LHCN-M2 (cell line): ENCODE data around the gene PTPN2. TPM values are rescaled to one million over a fixed set of nuclear protein-coding genes. Genes with fewer than 3 reads are reported as not detected.
"Not testable (repeated sequence)": the region's sequence is repeated elsewhere in the genome, so short reads cannot be mapped to it uniquely, and the experiment has no call there.

ENCODE experiments used
- DNase-seq: peaks from one replicate; pipeline ENCODE4 v3.0.0-alpha.2; 2012; ENCODE audit warnings: low read depth
- total RNA-seq: library from RNA; depleted of rRNA; stranded (reverse); fragments of >200 nt; gene quantifications from 2 replicates; pipeline ENCODE4 v1.2.3, GENCODE V29; 2014

The PTPN2 gene
- total RNA-seq, 1 experiment from 2014 or later, result 40.2 TPM

DNA sequence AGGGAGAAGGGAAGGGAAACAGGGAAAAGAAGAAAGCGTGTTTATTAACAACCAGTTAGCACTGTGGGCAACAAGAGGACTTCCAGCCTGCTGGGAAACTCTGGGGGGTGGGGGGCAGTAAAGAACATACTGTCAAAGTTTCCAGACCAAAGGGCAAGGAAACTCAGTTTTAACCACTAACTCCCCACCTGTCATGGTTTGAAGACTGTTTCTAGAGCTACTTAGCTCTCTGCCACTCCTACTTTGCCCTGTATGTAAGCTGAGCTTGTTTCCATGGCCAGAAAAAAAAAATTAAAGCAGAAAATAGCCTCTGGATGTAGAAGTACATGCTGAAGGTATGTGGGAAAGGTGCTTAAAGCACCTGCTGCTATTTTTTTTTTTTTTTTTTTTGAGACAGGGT lies 11.0 kb upstream of the PTPN2 start:
- DNase-seq, result no peak

- DNase-seq, result no peak
These were observed 7.5 kb upstream of the PTPN2 start for GRCh38 chr18:12891561-12891960.

DNA sequence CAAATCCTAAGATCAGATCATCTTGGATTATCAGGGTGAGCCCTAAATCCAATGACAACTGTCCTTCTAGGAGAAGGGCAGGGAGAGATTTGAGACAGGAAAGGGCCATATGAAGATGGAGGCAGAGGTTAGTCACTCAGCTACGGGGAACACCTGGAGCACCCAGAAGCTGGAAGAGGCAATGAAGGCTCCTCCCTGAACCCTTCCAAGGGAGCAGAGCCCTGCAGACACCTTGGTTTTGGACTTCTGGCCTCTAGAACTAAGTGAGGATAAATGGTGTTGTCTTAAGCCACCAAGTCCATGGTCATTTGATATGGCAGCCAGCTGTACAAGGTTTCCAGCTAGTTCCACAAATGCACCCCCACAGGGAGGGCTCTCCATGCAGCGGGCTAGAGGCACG lies 6.9 kb upstream of the PTPN2 start:
- DNase-seq, result no peak

- DNase-seq, result peak; percentile 19
These were observed 2.6 kb upstream of the PTPN2 start for GRCh38 chr18:12886498-12887126.

DNA sequence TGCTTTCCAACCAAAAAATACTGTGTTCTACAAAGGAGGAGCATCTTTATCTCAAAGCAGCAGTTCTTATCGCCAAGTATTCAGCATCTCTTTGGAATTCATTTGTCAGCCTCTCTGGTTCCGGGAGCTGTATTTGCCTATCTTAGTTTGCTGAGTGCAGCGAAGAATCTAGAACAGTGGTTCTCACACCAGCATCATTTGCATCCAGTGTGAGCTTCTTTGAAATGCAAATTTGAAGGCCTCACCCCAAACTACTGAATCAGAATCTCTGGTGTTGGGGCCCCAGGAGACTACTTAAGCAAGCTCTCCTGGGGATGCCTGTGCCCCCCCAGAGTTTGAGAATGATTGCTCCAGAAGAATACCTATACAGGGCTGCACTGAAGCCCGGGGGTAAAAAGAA lies 1.5 kb upstream of the PTPN2 start:
- DNase-seq, result no peak

DNA sequence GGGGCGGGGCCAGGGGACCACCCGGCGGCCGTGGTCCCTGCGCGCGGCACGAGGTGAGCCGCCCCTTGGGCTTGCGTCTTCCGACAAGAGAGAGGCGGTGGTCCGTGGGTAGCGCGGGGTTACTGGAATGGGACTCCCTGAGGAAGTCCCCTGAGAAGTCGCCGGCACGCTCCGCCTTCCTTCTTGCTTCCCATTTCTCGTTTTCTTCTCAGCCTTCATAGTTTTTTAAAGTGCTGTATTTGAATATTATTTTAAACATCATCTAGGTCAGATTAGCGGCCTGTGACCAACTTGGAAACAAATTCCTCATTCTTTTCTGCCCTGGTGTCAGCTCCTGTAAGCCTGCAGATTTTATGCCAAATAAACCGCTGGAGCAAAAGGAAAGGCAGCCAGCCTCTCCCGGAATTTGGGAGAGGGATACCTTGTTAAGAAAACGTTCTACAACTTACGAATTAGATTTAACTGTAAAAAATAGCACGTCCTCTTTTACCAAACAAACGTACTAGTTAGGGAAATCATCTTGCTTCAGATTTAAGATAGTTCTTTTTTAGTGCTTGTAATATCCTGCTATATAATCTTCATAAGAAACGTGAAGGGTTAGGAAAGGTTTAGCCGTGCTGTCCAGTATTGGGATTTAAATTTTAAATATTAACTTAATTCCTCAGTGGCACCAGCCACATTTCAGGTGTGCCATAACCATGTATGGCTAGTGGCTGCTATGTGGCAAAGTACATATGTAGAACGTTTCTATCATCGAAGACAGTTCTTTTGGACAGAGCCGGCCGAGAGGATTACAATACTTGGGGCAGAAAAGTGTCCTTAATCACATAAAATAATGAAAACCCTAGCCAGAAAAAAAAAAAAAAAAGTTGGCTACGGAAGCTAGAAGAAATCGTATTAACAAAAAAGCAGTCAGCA lies 628 bp upstream of the PTPN2 start:
- no peak for DNase-seq

DNA sequence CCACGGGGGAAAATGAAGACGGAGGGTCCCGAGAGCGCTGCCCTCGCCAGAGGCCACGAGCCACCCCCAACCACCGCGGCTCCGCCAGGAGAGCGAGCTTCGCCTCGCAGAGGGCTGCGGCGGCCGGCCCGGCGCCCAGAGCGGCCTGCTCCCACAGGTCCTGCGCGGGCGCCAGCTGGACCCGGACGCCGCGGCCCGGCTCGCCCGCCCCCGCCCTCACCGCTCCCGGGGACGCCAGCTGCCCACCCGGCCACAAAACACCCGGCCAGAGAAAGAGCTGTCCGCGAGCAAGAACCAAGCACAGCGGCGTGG lies 709 bp downstream of the PTPN2 start:
- DNase-seq, result no peak

DNA sequence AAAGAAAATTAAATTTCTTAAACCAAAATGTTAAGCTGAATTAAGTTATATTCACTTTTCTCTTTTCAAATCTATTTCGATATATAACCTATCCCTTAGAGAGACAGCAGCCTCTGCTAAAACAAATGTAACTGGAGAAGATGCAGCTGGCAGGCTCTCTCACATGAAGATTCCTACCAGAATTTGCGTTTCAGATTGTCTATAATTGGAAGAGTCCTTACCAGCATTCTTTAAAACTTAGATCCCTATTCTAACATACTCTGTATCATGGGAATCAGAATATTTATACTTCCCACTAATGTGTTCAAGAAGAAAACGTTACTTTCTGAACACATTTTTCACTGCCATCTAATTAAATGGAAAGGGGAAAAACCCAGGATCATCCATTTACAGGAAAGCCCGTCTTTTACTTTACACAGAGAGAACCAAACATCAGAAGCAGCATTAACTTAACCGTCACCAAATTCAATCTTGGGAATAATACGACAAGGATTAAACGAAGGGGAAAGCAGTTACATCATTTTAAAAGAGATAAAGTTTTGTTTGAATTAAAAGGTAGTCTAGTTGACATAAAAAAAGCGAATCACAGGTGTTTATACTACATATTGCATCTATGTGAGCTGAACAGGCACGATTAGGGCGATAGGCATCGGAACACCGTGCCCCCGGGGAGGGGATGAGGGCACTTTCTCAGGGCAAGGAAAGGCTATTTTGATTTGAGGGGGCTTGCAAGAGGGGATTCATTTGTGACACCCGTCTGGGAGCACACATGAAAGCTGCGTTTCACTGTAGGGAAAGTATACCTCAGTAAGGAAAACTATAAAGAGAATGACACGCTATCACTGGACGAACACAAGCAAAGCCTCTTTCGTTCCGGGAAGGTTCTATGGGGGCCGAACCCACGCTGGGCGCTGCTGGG lies 1.3 kb downstream of the PTPN2 start:
- peak; percentile 52 for DNase-seq

DNA sequence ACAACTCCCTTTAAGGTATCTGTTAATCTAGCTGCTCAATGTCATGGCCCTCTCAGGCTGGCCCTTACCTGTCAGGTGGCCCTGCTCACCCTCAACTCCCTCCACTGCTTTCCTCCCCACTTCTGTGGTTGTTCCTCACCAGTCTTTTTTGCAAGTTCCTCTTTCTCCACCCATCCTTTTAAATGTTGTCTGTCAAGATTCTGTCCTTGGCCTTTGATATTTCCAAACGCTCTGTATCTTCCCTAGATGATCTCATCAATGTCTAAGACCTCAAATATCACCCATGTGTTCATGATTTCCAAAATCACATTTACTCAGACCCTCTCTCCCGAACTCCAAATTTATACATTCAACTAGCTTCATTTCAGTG lies 3.5 kb downstream of the PTPN2 start:
- no peak for DNase-seq

DNA sequence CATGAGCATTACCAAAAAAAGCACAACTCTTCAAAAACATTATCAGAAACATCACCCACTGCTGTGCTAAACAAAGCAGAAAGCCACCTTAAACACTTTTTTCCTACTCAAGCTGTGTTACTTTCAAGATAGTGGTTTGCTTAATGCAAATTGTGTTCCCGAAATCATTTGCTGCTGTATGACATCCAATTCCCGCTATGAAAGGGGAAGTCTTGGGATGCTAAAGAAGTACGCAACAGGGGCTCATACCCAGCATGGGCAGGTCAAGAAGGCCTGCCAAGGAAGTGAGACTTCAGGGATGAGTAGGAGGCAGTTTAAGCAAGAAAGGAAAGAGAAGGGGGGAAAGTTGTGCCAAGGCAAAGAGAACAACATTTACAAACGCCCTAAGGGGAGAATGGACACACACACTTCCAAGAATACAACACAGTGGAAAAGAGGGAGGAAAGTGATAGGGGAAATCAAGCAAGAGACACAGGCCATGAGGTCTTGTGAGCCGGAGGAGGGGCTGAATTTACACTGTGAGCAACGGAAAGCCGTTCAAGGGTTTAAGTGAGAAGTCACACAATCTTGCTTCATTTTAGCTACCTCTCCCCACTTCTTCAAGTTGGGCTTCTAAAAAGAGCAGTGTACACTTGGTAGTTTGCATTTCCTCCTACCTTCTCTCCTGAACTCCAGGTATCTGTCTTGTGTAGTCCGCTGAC lies 4.0 kb downstream of the PTPN2 start:
- no peak for DNase-seq

- not testable (repeated sequence) for DNase-seq
These were observed 9.0 kb downstream of the PTPN2 start for GRCh38 chr18:12874992-12875391.

GRCh38 chr18:12873961-12874567 lies 10.0 kb downstream of the PTPN2 start:
- DNase-seq, result not testable (repeated sequence)

DNA sequence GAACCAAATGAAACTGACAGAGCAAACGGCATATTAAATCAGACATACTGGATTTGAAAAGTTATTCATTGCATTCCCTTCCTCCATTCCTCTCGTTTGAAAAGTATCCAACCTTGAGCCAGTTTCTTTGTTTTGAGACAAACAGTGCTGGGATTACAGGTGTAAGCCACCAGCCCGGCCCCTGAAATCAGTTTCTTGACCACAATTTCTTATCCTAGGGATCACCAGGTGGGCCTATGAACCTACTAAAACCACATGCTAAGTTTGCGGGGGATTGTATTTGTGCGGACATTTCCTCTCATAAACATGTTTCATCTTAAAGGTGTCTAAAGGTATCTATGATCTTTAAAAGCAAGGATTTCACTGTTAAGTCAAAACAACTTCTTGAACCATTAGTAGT lies 11.6 kb downstream of the PTPN2 start:
- DNase-seq, result no peak

GRCh38 chr18:12868576-12868975 lies 15.5 kb downstream of the PTPN2 start:
- DNase-seq, result no peak

DNA sequence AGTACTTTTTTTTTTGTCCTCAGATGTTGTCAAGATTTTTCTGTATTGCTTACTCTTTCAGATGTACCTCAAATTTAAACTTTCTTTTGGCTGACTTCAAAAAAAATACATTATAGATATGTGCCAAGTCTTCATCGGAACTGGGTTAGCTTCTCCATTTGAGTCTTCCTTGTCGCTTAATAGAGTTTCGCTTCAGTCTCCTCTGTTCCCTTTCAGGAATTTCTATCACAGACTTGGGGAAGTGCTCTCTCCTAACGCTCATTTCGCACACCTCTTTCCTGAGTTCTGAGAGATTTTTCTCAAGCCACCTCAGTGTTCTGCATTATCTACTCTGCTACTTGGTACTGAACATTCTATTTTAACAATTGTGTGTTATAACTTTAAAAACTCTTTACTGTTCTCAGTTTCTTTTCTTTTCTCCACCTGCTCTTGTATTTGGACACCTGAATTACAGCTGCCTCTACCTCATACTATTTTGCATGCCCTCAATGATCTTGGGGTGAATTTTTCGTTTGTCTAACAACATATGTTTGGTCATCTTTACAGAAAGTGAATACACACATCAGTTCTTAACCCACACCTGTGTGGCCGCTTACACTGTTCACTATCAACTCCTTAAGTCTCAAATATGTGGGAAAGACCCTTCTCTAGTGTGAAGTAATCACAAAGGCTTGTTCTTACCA lies 16.5 kb downstream of the PTPN2 start:
- DNase-seq, result no peak

DNA sequence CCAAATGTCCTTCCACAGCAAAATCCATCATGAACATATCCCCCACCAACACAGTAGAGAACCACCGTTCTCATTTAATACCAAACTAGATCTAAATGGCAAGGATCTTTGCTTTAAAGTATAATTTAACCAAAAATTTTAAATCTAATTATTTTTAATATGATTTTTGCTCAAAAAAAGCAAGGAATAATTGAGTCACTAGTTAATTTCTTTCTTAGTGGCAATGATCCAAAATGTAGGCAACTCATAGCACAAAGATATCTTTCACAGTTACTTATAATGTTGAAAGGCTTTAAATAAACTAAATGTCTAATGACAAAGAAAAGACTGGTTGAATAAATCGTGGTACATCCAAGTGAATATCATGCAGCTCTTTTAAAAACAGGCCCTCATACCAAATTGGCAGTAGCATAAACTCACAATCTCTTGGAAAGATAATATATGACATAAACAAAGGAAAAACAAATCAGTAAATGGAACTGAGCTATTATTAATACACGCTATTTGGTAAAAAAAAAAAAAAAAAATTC lies 20.3 kb downstream of the PTPN2 start:
- no peak for DNase-seq

DNA sequence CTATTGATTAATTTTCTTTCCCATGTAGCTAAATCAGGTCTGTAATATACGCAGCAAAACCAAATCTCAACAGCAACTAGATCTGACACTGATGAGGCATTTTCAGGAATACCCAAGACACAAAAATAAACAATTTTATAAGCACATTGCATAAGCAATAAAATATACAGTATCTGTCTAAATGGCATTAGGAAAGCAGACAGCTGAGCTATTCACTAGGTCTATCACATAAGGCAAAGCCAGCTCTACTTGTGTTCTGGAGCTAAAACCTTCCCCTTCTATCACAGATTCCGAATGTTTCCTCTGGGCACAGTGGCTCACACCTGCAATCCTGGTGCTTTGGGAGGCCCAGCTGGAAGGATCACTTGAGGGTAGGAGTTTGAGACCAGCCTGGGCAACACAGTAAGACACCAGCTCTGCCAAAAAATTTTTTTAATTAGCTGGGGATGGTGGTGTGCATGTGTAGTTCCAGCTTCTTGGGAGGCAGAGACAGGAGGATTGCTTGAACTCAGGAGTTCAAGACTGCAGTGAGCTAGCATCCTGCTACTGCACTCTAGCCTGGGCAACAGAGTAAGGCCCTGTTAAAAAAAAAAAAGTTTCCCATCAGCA lies 21.1 kb downstream of the PTPN2 start:
- no peak for DNase-seq

GRCh38 chr18:12862467-12862866 lies 21.6 kb downstream of the PTPN2 start:
- DNase-seq, result no peak

- no peak for DNase-seq
These were observed 22.4 kb downstream of the PTPN2 start for GRCh38 chr18:12861637-12862036.

GRCh38 chr18:12860530-12860929 lies 23.5 kb downstream of the PTPN2 start:
- DNase-seq, result no peak
